MCF 10A (cell line): ENCODE measurements around the gene IL21R. TPM values are rescaled to one million over a fixed set of nuclear protein-coding genes. Genes with fewer than 3 reads are reported as not detected.

Experiments used
- BruUV-seq: library from RNA; stranded (reverse); fragments of 400-500 nt; replicated peaks from 2 replicates; lab custom pipeline; 2021; lab: Mats Ljungman, UMichigan
- CTCF ChIA-PET: fragments of 300-600 bp; sonication (Branson Sonifier 250); formaldehyde crosslinking; extraction: SDS; loops from one replicate; lab custom pipeline; 2021; ENCODE audit warnings: antibody characterized with exemption, inconsistent platforms; lab: Yijun Ruan, JAX
- POLR2A ChIA-PET: fragments of 300-600, 350-650 bp; sonication (Branson Sonifier 250); formaldehyde crosslinking; extraction: SDS; loops from one replicate; lab custom pipeline; 2020; ENCODE audit warnings: antibody characterized with exemption, inconsistent platforms; lab: Yijun Ruan, JAX
- DNase-seq: peaks from one replicate; pipeline ENCODE4 v3.0.0-alpha.2; 2018; ENCODE audit not compliant: unreplicated experiment
- H3K27ac Mint-ChIP-seq: one replicate; pipeline ENCODE4 v1.8.0; 2022; ENCODE audit warnings: mild to moderate bottlenecking, low read depth, mixed read lengths; ENCODE audit not compliant: unreplicated experiment
- H3K27me3 Mint-ChIP-seq: one replicate; pipeline ENCODE4 v1.8.0; 2022; ENCODE audit warnings: mixed read lengths; ENCODE audit not compliant: insufficient read depth, unreplicated experiment
- H3K36me3 Mint-ChIP-seq: one replicate; pipeline ENCODE4 v1.8.0; 2022; ENCODE audit warnings: mild to moderate bottlenecking, moderate library complexity, mixed read lengths; ENCODE audit not compliant: insufficient read depth, unreplicated experiment
- H3K4me1 Mint-ChIP-seq: one replicate; pipeline ENCODE4 v1.8.0; 2022; ENCODE audit warnings: mixed read lengths; ENCODE audit not compliant: insufficient read depth, unreplicated experiment
- H3K4me3 Mint-ChIP-seq: one replicate; pipeline ENCODE4 v1.8.0; 2022; ENCODE audit warnings: mild to moderate bottlenecking, moderate library complexity, mixed read lengths; ENCODE audit not compliant: unreplicated experiment
- H3K9me3 Mint-ChIP-seq: one replicate; pipeline ENCODE4 v1.8.0; 2022; ENCODE audit warnings: mixed read lengths; ENCODE audit not compliant: unreplicated experiment
- intact Hi-C: fragments of 100-400 bp; cut with micrococcal nuclease; formaldehyde crosslinking; loops from 2 replicates; pipeline ENCODE4 v1.14.1; 2022
- total RNA-seq: library from RNA; stranded (reverse); gene quantifications from 2 replicates; pipeline ENCODE4 v1.2.3, GENCODE V29; 2022
- TF ChIP-seq, protein P1 (sequence below): fragments of 200-600 bp; IDR thresholded peaks from one replicate; pipeline ENCODE4 v1.8.0; 2022; ENCODE audit warnings: antibody characterized with exemption, mild to moderate bottlenecking; ENCODE audit not compliant: unreplicated experiment

Gene IL21R
- total RNA-seq, 1 experiment from 2014 or later: 0.21 TPM

DNA sequence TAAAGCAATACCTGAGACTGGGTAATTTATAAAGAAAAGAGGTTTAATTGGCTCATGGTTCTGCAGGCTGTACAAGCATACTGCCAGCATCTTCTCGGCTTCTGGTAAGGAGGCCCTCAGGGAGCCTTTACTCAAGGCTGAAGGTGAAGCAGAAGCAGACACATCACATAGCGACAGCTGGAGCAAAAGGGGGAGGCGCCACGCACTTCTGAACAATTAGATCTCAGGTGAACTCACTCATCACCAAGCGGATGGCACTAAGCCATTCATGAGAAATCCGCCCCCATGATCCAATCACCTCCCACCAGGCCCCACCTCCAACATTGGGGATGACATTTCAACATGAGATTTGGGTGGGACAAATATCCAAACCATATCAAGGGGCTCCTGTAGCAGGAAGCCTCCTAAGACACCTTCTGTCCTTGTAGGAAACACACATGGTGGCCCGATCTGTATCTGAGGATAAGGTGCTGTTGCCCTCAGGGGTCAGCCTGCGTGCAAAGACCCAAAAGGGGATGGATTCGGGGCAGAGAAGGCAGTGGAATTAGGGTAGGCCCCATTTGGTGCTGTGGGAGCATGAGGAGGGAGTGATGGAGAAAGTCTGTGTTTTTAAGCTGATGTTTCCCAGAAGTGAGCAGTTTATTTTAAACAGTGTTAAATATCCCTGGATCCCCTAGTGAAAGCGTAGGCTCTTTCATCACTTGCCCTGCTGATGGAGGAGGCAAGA lies 23.0 kb downstream of the IL21R start:
- CTCF ChIA-PET: no interaction called here
- no TSS peak for BruUV-seq
- intact Hi-C loops: no loop called here
- POLR2A ChIA-PET: no interaction called here
- Mint-ChIP-seq H3K4me3 (no peak overlapping the region), H3K9me3 (peaks cover 18% of the 10 kb centered on the region), H3K4me1 (peaks cover 9% of the 10 kb centered on the region), H3K36me3 (no peaks in the 10 kb centered on the region), H3K27me3 (no peaks in the 10 kb centered on the region), H3K27ac (no peak overlapping the region)
- TF ChIP-seq, protein P1, sequence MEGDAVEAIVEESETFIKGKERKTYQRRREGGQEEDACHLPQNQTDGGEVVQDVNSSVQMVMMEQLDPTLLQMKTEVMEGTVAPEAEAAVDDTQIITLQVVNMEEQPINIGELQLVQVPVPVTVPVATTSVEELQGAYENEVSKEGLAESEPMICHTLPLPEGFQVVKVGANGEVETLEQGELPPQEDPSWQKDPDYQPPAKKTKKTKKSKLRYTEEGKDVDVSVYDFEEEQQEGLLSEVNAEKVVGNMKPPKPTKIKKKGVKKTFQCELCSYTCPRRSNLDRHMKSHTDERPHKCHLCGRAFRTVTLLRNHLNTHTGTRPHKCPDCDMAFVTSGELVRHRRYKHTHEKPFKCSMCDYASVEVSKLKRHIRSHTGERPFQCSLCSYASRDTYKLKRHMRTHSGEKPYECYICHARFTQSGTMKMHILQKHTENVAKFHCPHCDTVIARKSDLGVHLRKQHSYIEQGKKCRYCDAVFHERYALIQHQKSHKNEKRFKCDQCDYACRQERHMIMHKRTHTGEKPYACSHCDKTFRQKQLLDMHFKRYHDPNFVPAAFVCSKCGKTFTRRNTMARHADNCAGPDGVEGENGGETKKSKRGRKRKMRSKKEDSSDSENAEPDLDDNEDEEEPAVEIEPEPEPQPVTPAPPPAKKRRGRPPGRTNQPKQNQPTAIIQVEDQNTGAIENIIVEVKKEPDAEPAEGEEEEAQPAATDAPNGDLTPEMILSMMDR: no peak
- DNase-seq: no peak

- no peaks in the 10 kb centered on the region for H3K36me3 Mint-ChIP-seq
- no peak overlapping the region for H3K4me3 Mint-ChIP-seq
- H3K4me1 Mint-ChIP-seq: peaks cover 9% of the 10 kb centered on the region
- TF ChIP-seq, protein P1: no peak
- intact Hi-C loops: no loop called here
- BruUV-seq: no TSS peak
- H3K9me3 Mint-ChIP-seq: peaks cover 14% of the 10 kb centered on the region
- H3K27ac Mint-ChIP-seq: no peak overlapping the region
- DNase-seq: no peak
- ChIA-PET POLR2A (no interaction called here), CTCF (no interaction called here)
- H3K27me3 Mint-ChIP-seq: no peaks in the 10 kb centered on the region
Measured at GRCh38 chr16:27425961-27426360, 24.0 kb downstream of the IL21R start.

GRCh38 chr16:27426423-27427408 lies 24.7 kb downstream of the IL21R start:
- Mint-ChIP-seq H3K4me3 (no peak overlapping the region), H3K27ac (no peak overlapping the region), H3K27me3 (no peaks in the 10 kb centered on the region), H3K9me3 (peaks cover 10% of the 10 kb centered on the region), H3K36me3 (no peaks in the 10 kb centered on the region), H3K4me1 (peaks cover 9% of the 10 kb centered on the region)
- ChIA-PET POLR2A (no interaction called here), CTCF (interaction anchor here (0.6 to 0.8 kb wide), 2 partner anchors 27 to 280 kb away, joined by 3 read pairs; no protein-coding TSS in a partner anchor)
- peak; percentile 87 for DNase-seq
- TF ChIP-seq, protein P1: no peak
- BruUV-seq: no TSS peak
- intact Hi-C loops: no loop called here

GRCh38 chr16:27427538-27427937 lies 25.6 kb downstream of the IL21R start:
- peaks cover 15% of the 10 kb centered on the region for H3K4me1 Mint-ChIP-seq
- H3K27ac Mint-ChIP-seq: no peak overlapping the region
- no peaks in the 10 kb centered on the region for H3K36me3 Mint-ChIP-seq
- ChIA-PET CTCF (interaction anchor here (0.6 to 0.8 kb wide), 2 partner anchors 26 to 280 kb away, joined by 3 read pairs; no protein-coding TSS in a partner anchor), POLR2A (no interaction called here)
- no TSS peak for BruUV-seq
- TF ChIP-seq, protein P1: no peak
- no peaks in the 10 kb centered on the region for H3K27me3 Mint-ChIP-seq
- H3K9me3 Mint-ChIP-seq: peaks cover 1% of the 10 kb centered on the region
- intact Hi-C loops: no loop called here
- no peak overlapping the region for H3K4me3 Mint-ChIP-seq
- no peak for DNase-seq
